ENCODE results near the gene CGB3. TPM values are rescaled to one million over a fixed set of nuclear protein-coding genes. Genes with fewer than 3 reads are reported as not detected.
"Not testable (repeated sequence)": the region's sequence is repeated elsewhere in the genome, so short reads cannot be mapped to it uniquely, and the experiment has no call there.

The CGB3 gene
- total RNA-seq, 1 donor from 2014 or later, result not detected

DNA sequence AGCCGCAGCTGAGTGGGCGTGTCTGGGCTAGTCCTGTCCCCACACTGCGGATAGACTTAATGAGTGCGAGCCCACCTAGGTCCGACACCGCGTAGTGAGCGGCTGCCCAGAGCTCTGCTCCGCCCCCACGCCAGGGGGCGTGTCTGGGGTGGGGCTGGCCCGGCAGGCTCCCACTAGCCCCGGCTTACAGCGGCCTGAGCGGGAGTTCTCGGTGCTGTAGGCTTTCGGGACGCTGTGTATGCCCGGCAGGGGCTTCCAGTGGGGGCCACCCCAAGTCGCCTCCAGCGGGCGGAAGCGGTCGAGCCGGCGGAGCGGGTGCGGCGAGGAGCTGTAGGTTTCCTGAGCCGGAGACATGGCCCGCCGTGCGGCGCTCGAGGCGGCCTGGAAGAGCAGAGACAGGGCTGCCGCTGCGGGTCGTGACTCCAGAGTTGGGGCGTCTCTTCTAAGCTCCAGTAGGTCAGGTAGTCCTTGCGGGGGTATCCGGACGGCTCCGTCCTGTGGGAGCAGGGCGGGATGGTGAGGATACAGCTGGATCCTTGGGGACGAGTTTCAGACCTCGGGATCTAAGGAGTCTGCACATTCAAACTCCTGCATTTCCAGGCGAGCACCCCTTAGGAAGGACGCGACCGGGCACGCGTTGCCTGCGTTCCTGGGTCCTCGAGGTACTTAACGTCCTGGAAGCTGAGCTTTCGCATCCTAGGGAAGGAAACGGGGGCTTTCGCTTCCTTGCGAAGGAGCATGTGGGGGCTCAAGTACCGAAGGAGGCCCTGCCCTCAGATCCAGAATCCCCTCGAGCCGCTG lies 32.2 kb upstream of the CGB3 start:
- H3K27ac Mint-ChIP-seq (ENCODE audit: unreplicated experiment), result no peak overlapping the region

DNA sequence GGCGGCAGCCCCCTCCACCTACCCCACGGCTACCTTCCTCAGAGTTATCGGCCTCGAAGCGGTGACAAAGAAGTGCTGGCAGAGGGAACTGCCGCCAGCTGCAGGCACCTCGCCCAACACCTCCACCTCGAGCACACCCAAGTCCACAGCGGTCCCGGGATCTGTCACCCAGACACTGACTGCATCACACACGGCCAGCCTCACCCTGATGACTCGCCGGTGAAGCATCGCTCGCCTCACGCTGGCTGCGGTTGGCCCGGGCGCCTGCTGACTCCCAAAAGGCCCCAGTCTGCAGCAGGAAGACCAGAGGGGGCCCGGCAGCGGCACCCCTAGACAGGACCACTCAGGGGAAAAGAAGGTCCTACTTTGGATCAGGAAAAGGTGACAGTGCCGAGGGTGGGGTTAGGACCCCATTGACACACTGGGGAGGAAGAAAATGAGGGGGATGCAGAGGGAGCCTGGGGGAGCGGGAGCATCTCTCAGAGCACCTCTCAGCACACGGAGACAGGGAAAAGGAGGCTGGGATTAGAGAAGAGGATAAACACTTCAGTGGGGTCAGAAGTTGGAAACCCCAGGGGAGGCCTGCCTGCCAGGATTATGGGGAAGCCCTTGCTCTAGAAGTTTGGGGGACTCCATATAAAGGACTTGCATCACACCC lies 26.4 kb upstream of the CGB3 start:
- H3K4me1 Mint-ChIP-seq (ENCODE audit: unreplicated experiment); DNase-seq (ENCODE audit: low spot score); H3K9me3 Mint-ChIP-seq (ENCODE audit: unreplicated experiment); H3K27me3 Mint-ChIP-seq (ENCODE audit: unreplicated experiment); H3K4me3 Mint-ChIP-seq (ENCODE audit: unreplicated experiment); H3K36me3 Mint-ChIP-seq (ENCODE audit: low read depth, unreplicated experiment); H3K27ac Mint-ChIP-seq (ENCODE audit: unreplicated experiment): not testable (repeated sequence)

More for the DNA sequence above, 32.2 kb upstream of the CGB3 start:
- no peaks in the 10 kb centered on the region for H3K9me3 Mint-ChIP-seq (ENCODE audit: unreplicated experiment)
- no peaks in the 10 kb centered on the region for H3K36me3 Mint-ChIP-seq (ENCODE audit: low read depth, unreplicated experiment)
- TF ChIP-seq, protein P1, sequence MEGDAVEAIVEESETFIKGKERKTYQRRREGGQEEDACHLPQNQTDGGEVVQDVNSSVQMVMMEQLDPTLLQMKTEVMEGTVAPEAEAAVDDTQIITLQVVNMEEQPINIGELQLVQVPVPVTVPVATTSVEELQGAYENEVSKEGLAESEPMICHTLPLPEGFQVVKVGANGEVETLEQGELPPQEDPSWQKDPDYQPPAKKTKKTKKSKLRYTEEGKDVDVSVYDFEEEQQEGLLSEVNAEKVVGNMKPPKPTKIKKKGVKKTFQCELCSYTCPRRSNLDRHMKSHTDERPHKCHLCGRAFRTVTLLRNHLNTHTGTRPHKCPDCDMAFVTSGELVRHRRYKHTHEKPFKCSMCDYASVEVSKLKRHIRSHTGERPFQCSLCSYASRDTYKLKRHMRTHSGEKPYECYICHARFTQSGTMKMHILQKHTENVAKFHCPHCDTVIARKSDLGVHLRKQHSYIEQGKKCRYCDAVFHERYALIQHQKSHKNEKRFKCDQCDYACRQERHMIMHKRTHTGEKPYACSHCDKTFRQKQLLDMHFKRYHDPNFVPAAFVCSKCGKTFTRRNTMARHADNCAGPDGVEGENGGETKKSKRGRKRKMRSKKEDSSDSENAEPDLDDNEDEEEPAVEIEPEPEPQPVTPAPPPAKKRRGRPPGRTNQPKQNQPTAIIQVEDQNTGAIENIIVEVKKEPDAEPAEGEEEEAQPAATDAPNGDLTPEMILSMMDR (IDR thresholded peaks at IDR 0.05; ENCODE audit: unreplicated experiment), result no peak
- DNase-seq (ENCODE audit: low spot score), result peak; percentile 64
- H3K27me3 Mint-ChIP-seq (ENCODE audit: unreplicated experiment), result peaks cover 25% of the 10 kb centered on the region
- H3K4me3 Mint-ChIP-seq (ENCODE audit: unreplicated experiment), result no peak overlapping the region
- peaks cover 8% of the 10 kb centered on the region for H3K4me1 Mint-ChIP-seq (ENCODE audit: unreplicated experiment)

DNA sequence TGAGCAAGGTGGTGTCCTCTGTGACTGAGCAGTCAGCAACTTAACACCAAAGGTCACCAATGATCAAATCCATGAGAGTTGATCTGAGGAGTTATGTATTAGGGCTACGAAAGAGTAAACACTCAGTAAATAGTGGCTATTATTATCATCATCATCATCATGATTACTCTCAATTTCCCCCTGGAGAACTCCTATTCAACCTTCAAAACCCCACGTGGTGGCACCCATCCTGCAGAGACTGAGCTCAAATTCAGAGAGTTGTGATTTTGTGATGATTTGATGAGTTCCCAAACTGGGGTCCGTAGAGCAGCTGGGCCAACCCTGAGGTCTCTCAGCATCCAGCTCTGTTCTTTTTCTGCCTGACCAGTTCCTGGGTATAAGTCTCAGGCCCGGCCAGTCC lies 25.7 kb upstream of the CGB3 start:
- H3K27ac Mint-ChIP-seq (ENCODE audit: unreplicated experiment); H3K9me3 Mint-ChIP-seq (ENCODE audit: unreplicated experiment); DNase-seq (ENCODE audit: low spot score); H3K27me3 Mint-ChIP-seq (ENCODE audit: unreplicated experiment); H3K36me3 Mint-ChIP-seq (ENCODE audit: low read depth, unreplicated experiment); H3K4me1 Mint-ChIP-seq (ENCODE audit: unreplicated experiment): not testable (repeated sequence)
- H3K4me3 Mint-ChIP-seq (ENCODE audit: unreplicated experiment), result peak overlapping the region; percentile 14

DNA sequence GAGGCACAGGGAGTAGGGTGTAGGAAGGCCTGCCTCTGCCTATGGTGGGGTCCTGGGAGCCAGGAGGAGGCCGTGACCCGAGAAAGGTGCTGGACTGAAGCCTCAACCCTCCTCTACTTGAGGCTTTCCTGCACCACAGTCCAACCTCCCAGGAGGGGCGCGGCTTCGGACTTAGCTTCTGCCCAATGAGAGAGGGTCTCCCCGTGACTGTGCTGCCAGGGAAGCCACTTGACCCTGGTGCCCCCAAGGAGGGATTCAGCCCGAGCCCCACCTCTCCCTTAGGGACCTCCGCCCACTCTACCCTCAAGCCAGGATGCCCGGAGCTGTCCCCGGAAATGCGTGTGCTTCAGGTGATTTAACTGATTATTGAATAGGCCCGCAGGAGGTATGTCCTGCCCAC lies 24.9 kb upstream of the CGB3 start, which contains the start of gene CGB8:
TSS of gene CGB8 (minus strand) at position 101 of the 400 bp plus-strand sequence. CDS start 372 bp downstream, outside the sequence.
- not testable (repeated sequence) for DNase-seq (ENCODE audit: low spot score); H3K36me3 Mint-ChIP-seq (ENCODE audit: low read depth, unreplicated experiment); H3K4me1 Mint-ChIP-seq (ENCODE audit: unreplicated experiment); H3K9me3 Mint-ChIP-seq (ENCODE audit: unreplicated experiment); H3K27me3 Mint-ChIP-seq (ENCODE audit: unreplicated experiment); H3K27ac Mint-ChIP-seq (ENCODE audit: unreplicated experiment)
- H3K4me3 Mint-ChIP-seq (ENCODE audit: unreplicated experiment), result peak within 1 kb of the TSS; percentile 14

DNA sequence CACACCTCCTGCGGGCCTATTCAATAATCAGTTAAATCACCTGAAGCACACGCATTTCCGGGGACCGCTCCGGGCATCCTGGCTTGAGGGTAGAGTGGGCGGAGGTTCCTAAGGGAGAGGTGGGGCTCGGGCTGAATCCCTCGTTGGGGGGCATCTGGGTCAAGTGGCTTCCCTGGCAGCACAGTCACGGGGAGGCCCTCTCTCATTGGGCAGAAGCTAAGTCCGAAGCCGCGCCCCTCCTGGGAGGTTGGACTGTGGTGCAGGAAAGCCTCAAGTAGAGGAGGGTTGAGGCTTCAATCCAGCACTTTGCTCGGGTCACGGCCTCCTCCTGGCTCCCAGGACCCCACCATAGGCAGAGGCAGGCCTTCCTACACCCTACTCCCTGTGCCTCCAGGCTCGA lies 19.4 kb upstream of the CGB3 start, which contains the start of gene CGB5:
TSS of gene CGB5 (plus strand) at position 301 of the 400 bp plus-strand sequence. CDS start 362 bp downstream, outside the sequence.
- H3K27ac Mint-ChIP-seq (ENCODE audit: unreplicated experiment), result not testable (repeated sequence)

GRCh38 chr19:49042666-49043065 lies 18.5 kb upstream of the CGB3 start:
- not testable (repeated sequence) for DNase-seq (ENCODE audit: low spot score); H3K27me3 Mint-ChIP-seq (ENCODE audit: unreplicated experiment); H3K4me3 Mint-ChIP-seq (ENCODE audit: unreplicated experiment); H3K27ac Mint-ChIP-seq (ENCODE audit: unreplicated experiment); H3K36me3 Mint-ChIP-seq (ENCODE audit: low read depth, unreplicated experiment); H3K9me3 Mint-ChIP-seq (ENCODE audit: unreplicated experiment); H3K4me1 Mint-ChIP-seq (ENCODE audit: unreplicated experiment)

More for the DNA sequence above, 19.4 kb upstream of the CGB3 start, which contains the start of gene CGB5:
- not testable (repeated sequence) for H3K4me1 Mint-ChIP-seq (ENCODE audit: unreplicated experiment); H3K4me3 Mint-ChIP-seq (ENCODE audit: unreplicated experiment); H3K36me3 Mint-ChIP-seq (ENCODE audit: low read depth, unreplicated experiment); H3K27me3 Mint-ChIP-seq (ENCODE audit: unreplicated experiment); DNase-seq (ENCODE audit: low spot score); H3K9me3 Mint-ChIP-seq (ENCODE audit: unreplicated experiment)

DNA sequence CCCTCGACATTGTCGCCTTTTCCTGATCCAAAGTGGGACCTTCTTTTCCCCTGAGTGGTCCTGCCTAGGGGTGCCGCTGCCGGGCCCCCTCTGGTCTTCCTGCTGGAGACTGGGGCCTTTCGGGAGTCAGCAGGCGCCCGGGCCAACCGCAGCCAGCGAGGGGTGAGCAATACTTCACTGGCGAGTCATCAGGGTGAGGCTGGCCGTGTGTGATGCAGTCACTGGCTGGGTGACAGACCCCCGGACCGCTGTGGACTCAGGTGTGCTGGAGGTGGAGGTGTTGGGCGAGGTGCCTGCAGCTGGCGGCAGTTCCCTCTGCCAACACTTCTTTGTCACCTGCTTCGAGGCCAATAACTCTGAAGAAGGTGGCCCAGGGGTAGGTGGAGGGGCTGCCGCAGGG lies 18.0 kb upstream of the CGB3 start:
- no peak for DNase-seq (ENCODE audit: low spot score)
- Mint-ChIP-seq H3K36me3 (ENCODE audit: low read depth, unreplicated experiment) (no peaks in the 10 kb centered on the region), H3K4me3 (ENCODE audit: unreplicated experiment) (no peak overlapping the region), H3K27ac (ENCODE audit: unreplicated experiment) (no peak overlapping the region), H3K27me3 (ENCODE audit: unreplicated experiment) (peaks cover 5% of the 10 kb centered on the region), H3K4me1 (ENCODE audit: unreplicated experiment) (no peaks in the 10 kb centered on the region), H3K9me3 (ENCODE audit: unreplicated experiment) (no peaks in the 10 kb centered on the region)
- TF ChIP-seq, protein P1 (IDR thresholded peaks at IDR 0.05; ENCODE audit: unreplicated experiment), result no peak

GRCh38 chr19:49039736-49040135 lies 15.6 kb upstream of the CGB3 start:
- not testable (repeated sequence) for H3K9me3 Mint-ChIP-seq (ENCODE audit: unreplicated experiment); H3K4me1 Mint-ChIP-seq (ENCODE audit: unreplicated experiment); H3K4me3 Mint-ChIP-seq (ENCODE audit: unreplicated experiment); DNase-seq (ENCODE audit: low spot score); H3K36me3 Mint-ChIP-seq (ENCODE audit: low read depth, unreplicated experiment); H3K27ac Mint-ChIP-seq (ENCODE audit: unreplicated experiment)
- peaks cover 13% of the 10 kb centered on the region for H3K27me3 Mint-ChIP-seq (ENCODE audit: unreplicated experiment)

DNA sequence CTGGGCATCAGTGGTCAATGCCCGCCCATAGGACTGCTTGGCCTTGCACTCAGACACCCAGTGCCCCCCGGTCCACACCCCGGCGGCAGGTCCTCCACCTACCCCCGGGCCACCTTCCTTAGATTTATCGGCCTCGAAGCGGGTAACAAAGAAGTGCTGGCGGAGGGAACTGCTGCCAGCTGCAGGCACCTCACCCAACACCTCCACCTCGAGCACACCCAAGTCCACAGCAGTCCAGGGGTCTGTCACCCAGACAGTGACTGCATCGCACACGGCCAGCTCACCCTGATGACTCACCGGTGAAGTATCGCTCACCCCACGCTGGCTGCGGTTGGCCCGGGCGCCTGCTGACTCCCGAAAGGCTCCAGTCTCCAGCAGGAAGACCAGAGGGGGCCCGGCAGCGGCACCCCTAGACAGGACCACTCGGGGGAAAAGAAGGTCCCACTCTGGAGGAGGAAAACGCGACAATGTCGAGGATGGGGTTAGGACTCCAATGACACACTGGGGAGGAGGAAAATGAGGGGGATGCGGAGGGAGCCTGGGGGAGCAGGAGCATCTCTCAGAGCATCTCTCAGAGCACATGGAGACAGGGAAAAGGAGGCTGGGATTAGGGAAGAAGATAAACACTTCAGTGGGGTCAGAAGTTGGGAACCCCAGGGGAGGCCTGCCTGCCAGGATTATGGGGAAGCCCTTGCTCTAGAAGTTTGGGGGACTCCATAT lies 14.6 kb upstream of the CGB3 start:
- not testable (repeated sequence) for H3K9me3 Mint-ChIP-seq (ENCODE audit: unreplicated experiment); H3K4me1 Mint-ChIP-seq (ENCODE audit: unreplicated experiment); DNase-seq (ENCODE audit: low spot score); H3K36me3 Mint-ChIP-seq (ENCODE audit: low read depth, unreplicated experiment); H3K4me3 Mint-ChIP-seq (ENCODE audit: unreplicated experiment); H3K27ac Mint-ChIP-seq (ENCODE audit: unreplicated experiment)
- H3K27me3 Mint-ChIP-seq (ENCODE audit: unreplicated experiment), result peaks cover 13% of the 10 kb centered on the region
